GM12872 (cell line): ENCODE data around the gene SLC7A14.
A peak's percentile ranks its signal among the peaks of the same experiment; 100 is the strongest.

Experiments used
- CTCF ChIP-seq: IDR thresholded peaks from 3 replicates; pipeline ENCODE4 v1.5.1; 2011; ENCODE audit warnings: low read depth, mild to moderate bottlenecking, low read length, moderate library complexity; ENCODE audit not compliant: insufficient read depth

Gene SLC7A14

GRCh38 chr3:170506556-170506955, 79.3 kb downstream of the SLC7A14 start:
- TF ChIP-seq CTCF = no peak

- no peak for TF ChIP-seq CTCF
Measured at GRCh38 chr3:170502297-170502696, 83.6 kb downstream of the SLC7A14 start.

GRCh38 chr3:170500995-170501394, 84.9 kb downstream of the SLC7A14 start:
- no peak for TF ChIP-seq CTCF

- no peak for TF ChIP-seq CTCF
Measured at GRCh38 chr3:170500462-170500861, 85.4 kb downstream of the SLC7A14 start.

- TF ChIP-seq CTCF = peak; percentile 63
Measured at GRCh38 chr3:170499562-170500156, 86.2 kb downstream of the SLC7A14 start.

- TF ChIP-seq CTCF = no peak
Measured at GRCh38 chr3:170497207-170498095, 88.4 kb downstream of the SLC7A14 start.

- no peak for TF ChIP-seq CTCF
Measured at GRCh38 chr3:170496868-170497140, 89.1 kb downstream of the SLC7A14 start.
